Stimulated activated CD4-positive, alpha-beta T cell treated with anti-CD3 and anti-CD28 coated beads, Interleukin-1b, Interleukin-23, amount 100 ng/mL, for 48 hours (primary cell): ENCODE measurements around the gene TCTA.
A peak's percentile ranks its signal among the peaks of the same experiment; 100 is the strongest.
"Not testable (repeated sequence)": the region's sequence is repeated elsewhere in the genome, so short reads cannot be mapped to it uniquely, and the experiment has no call there.

ENCODE experiments used
- DNase-seq: peaks from one replicate; pipeline ENCODE4 v3.0.0-alpha.2; 2020

The TCTA gene, protein sequence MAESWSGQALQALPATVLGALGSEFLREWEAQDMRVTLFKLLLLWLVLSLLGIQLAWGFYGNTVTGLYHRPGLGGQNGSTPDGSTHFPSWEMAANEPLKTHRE

DNA sequence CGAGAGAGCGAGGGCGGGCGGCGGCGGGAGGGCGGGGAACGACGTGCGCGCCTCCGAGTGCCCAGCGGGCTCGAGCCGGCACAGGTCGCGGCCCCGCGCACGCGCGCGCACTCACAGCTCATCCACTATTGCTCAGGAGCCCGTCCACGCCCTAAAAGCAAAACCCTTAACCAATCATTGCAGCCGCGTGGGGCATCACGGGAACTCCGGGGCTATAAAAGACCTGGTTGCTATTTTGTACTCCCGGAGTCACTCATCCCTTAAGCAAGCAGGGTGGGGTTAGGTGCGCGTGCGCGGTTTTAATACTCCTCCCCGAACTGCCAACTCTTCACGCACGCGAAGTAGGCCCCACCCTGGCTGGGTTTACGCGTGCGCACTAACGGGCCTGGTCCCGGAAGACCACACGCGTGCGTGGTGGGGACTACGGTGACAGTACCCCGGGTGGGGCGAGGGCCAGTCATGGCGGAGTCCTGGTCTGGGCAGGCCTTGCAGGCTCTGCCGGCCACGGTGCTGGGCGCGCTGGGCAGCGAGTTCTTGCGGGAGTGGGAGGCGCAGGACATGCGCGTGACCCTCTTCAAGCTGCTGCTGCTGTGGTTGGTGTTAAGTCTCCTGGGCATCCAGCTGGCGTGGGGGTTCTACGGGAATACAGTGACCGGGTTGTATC lies at the start of gene TCTA, which contains the start of gene RHOA:
Gene TCTA (plus strand): TSS at position 456 of the 664 bp plus-strand sequence. CDS start 4 bp downstream, at position 460.
Gene RHOA (minus strand): TSS at position 9 of the 664 bp plus-strand sequence. CDS start 36,387 bp downstream, outside the sequence.
- DNase-seq: peak; percentile 99

DNA sequence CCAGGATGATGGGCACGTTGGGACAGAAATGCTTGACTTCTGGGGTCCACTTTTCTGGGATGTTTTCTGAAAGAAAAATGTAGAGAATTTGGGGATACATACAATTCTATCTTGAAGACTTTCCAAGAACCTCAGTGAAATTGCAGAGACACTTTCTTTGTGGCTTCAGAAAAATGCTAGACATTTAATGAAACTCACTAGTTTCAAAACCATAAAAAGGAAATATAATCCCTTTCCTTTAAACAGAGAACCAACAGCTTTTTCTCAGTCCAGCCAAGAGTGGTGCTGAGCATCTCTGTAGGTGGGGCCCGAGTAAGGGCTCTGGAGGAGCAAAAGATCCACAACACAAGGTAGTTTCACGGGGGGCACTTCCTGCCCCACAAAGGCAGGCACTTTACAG lies 49.7 kb upstream of the TCTA start:
- DNase-seq: no peak

GRCh38 chr3:49370585-49371290 lies 41.5 kb upstream of the TCTA start:
- DNase-seq: no peak

DNA sequence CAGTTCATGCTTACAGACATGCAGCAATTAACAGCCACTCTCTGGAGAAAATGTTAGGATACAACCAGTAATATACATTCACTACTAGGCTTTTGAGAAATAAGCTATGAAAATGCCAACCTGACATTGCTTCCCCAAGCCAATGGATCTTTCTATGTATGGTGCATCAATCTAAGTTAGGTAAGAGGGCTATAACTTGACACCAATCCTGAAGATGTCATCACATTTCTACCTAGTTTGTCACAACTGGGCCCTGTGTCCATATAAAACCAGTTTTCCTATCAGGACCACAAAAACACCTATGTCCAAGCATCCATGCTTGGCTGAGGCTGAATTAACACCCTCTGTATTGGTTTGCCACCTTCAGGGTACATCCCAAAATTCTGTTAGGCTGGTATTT lies 40.3 kb upstream of the TCTA start:
- DNase-seq: no peak

DNA sequence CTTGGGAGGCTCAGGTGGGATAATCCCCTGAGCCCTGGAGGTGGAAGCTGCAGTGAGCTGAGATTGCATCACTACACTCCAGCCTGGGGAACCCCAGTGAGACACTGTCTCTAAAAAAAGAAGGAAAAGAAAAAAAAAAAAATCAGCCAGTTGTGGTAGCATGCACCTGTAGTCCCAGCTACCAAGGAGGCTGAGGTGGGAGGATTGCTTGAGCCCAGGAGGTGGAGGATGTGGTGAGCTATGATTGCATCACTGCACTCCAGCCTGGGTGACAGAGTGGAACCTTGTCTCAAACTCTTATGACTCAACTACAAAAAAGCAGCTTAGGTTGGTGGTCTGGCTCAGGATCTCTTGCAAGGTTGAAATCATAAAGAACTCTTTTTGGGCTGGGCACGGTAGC lies 34.7 kb upstream of the TCTA start:
- peak; percentile 79 for DNase-seq

GRCh38 chr3:49378249-49378895 lies 33.9 kb upstream of the TCTA start:
- DNase-seq: no peak

DNA sequence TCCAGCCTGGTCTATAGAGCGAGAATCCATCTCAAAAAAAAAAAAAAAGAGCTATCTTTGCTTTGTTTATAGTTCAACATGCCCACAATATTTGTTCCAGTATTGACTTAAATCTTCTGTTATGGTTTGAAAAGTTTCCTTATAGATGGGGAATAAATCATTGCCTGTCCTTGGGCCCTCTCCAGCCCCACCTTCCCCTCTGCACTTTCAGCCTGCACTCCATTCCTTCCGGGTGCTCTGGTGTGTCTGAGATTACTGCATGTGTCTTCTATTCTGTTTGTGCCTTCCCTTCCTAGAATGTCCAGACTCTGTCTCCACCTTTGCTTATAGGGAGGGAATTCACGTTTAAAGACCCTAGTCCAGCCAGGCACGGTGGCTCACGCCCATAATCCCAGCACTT lies 28.8 kb upstream of the TCTA start:
- DNase-seq: no peak

GRCh38 chr3:49385617-49386016 lies 26.6 kb upstream of the TCTA start:
- DNase-seq: no peak

- no peak for DNase-seq
These were observed 26.0 kb upstream of the TCTA start for GRCh38 chr3:49386056-49386756.

DNA sequence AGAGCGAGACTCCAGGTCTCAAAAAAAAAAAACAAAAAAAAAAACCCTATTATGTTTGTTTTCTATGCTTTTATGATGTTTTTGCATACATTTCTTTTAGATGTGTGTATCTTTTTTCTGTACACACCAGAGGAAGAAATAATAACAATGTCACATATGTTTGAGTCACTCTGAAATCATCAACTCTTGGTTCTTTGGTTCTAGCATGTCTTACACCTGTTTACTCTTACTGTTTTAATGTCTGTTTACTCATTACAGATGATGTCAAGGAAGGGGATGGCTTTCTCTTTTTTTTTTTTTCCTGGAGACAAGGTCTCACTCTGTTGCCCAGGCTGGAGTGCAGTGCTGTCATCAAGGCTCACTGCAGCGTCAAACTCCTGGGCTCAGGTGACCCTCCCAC lies 24.5 kb upstream of the TCTA start:
- no peak for DNase-seq

DNA sequence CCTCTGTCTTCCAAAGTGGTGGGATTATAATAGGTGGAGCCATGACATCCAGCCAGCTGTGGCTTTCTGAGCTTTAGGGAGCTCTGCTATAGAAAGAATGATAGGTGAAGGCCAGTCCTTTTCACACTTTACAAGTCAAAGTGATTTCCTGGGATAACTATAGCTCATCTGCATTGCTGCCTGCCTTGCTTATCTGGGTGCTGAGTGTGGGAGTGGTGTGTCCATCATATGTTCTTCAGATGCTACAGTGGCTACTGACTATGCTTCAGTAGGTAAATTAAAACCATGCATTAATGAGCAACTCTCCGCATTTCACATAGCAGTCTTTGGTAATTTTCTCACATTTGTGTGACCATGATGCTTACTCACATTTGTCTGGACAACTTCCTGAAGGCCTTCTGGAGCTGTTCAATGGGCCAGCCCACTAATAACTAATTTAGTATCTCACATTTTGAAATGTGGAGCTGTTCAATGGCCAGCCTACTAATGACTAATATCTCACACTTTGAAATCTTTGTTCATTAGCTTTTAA lies 23.9 kb upstream of the TCTA start:
- DNase-seq: no peak

DNA sequence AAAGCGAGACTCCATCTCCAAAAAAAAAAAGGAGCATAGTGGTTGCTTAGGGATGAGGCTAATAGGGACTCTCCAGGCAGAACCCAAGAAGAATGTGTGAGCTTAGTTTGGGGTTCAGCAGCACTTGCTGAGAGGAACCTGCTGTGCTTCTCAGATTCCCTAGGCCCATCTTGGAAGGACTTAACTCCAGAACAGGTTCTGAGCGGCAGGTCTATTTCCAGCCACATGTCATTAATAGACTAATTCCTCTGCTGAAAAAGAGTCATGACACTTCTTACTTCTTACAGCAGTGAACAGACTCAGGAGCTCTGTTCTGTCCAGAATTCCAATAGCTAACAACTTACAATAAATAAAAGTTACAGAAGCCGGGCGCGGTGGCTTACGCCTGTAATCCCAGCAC lies 22.9 kb upstream of the TCTA start:
- DNase-seq: no peak

GRCh38 chr3:49391310-49391709 lies 20.9 kb upstream of the TCTA start:
- DNase-seq: not testable (repeated sequence)

DNA sequence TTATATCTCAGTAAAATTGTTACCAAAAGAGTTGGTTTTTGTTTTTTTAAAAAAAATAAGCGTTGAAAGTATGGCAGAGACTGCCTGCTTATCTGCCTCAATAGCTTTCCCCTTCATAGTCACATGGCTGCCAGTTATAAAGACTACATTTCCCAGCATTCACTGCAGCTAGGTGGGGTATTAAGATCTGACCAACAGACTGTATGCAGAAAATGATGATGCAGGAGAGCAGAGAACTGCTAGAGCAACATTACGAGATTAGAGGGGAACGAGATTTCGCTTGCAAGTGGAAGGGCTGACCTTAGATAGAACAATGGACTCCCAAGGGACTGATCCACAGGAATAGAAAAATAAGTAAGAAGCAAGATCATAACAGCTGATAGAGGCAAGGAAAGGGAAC lies 14.8 kb upstream of the TCTA start:
- DNase-seq: no peak

DNA sequence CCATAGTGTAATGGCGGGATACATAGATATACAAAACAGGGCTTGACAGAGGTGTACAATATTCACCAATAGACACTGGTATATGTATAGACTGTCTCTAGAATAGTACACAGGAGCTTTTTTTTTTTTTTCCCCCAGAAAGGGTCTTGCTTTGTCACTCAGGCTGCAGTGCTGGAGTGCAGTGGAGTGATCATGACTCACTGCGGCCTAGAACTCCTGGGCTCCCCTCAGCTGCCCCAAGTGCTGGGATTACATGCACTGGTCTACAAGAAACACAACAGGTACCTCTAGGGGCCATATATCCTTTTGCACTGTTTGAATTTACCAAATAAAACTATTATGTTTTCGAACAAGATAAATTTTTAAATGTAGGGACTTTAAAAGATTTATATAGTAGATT lies 12.8 kb upstream of the TCTA start:
- no peak for DNase-seq

- no peak for DNase-seq
These were observed 10.5 kb upstream of the TCTA start for GRCh38 chr3:49401766-49402165.

- no peak for DNase-seq
These were observed 8.3 kb upstream of the TCTA start for GRCh38 chr3:49403891-49404290.

DNA sequence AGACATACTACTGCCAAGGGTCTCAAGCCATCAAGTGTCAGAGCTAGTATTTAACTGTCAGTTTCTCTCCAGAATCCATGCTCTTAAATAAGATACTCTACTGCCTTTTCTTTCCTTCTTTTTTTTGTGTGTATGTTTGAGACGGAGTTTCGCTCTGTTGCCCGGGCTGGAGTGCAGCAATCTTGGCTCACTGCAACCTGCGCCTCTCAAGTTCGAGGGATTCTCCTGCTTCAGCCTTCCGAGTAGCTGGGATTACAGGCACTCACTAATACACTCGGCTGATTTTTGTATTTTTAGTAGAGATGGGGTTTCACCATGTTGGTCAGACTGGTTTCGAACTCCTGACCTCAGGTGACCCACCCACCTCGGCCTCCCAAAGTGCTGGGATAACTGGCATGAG lies 6.7 kb upstream of the TCTA start:
- DNase-seq: not testable (repeated sequence)

DNA sequence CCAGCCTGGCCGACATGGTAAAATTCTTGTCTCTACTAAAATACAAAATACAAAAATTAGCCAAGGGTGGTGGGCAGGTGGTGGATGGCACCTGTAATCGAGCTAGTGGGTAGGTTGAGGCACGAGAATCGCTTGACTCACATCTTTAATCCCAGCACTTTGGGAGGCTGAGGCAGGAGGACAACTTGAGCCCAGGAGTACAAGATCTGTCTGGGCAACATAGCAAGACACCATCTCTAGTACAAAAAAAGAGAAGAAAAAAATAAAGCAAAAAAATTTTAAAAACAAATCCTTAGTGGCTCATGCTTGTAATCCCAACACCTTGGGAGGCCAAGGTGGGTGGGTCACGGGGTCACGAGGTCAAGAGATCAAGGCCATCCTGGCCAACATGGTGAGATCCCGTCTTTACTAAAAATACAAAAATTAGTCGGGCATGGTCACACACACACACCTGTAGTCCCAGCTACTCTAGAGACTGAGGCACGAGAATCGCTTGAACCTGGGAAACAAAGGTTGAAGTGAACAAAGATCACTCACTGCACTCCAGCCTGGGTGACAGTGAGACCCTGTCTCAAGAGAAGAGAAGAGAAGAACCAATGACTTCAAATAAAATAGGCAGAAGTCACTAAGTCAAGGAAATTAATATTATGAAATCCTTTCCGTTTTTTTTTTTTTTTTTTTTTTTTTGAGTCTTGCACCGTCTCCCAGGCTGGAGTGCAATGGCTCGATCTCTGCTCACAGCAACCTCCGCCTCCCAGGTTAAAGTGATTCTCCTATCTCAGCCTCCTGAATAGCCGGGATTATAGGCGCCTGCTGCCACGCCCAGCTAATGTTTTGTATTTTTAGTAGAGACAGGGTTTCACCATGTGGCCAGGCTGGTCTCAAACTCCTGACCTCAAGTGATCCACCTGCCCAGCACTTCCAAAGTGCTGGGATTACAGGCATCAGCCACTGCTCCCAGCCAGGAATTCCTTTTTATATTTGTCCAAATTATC lies 5.4 kb upstream of the TCTA start:
- DNase-seq: no peak

DNA sequence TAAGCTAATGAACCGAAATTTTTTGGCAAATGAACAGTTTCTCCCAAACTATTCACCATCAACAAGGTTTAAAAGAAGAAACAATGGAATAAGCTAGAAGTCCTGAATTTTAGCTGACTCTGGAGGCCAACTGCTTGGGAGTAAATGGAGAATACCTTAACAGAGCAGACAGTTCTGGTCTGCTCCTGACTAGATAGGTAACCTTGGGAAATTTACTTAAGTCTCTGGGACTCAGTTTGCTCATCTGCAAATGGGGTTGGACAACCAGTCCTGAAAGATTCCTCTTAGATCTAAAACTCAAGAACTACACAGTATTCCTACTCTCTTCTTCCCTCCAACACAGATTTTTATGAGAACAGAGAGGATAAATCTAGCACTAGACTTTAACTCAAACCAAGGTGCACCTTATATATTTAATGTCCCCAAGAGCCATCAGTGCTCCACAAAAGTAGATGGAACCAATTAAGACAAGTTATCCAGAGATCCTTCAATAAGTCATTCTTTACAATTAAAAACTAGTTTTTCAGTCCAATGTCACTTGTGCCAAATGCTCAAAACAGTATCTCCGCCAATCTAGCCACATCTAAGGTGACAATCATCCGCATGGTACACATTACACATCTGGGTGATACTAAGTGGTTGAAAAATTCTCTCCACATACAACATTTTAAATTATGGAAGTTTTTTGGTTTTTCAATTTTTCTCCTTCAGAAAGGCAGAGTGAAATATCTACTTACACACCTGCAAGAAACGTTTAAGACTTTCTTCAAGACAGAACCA lies 2.0 kb upstream of the TCTA start:
- DNase-seq: no peak
